ENCODE measurements around the gene PARD3B.

PARD3B gene

GRCh38 chr2:205013586-205013985, 468.3 kb downstream of the PARD3B start:
- TF ChIP-seq, protein P1, sequence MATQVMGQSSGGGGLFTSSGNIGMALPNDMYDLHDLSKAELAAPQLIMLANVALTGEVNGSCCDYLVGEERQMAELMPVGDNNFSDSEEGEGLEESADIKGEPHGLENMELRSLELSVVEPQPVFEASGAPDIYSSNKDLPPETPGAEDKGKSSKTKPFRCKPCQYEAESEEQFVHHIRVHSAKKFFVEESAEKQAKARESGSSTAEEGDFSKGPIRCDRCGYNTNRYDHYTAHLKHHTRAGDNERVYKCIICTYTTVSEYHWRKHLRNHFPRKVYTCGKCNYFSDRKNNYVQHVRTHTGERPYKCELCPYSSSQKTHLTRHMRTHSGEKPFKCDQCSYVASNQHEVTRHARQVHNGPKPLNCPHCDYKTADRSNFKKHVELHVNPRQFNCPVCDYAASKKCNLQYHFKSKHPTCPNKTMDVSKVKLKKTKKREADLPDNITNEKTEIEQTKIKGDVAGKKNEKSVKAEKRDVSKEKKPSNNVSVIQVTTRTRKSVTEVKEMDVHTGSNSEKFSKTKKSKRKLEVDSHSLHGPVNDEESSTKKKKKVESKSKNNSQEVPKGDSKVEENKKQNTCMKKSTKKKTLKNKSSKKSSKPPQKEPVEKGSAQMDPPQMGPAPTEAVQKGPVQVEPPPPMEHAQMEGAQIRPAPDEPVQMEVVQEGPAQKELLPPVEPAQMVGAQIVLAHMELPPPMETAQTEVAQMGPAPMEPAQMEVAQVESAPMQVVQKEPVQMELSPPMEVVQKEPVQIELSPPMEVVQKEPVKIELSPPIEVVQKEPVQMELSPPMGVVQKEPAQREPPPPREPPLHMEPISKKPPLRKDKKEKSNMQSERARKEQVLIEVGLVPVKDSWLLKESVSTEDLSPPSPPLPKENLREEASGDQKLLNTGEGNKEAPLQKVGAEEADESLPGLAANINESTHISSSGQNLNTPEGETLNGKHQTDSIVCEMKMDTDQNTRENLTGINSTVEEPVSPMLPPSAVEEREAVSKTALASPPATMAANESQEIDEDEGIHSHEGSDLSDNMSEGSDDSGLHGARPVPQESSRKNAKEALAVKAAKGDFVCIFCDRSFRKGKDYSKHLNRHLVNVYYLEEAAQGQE (IDR thresholded peaks at IDR 0.05; ENCODE audit: insufficient replicate concordance, low read depth), result no peak
- TF ChIP-seq POLR2AphosphoS5 (IDR thresholded peaks at IDR 0.05; ENCODE audit: low read depth), result no peak
- no peak for TF ChIP-seq SPI1 (IDR thresholded peaks at IDR 0.05; ENCODE audit: borderline replicate concordance, low read depth)
- no peak for TF ChIP-seq CTCF (IDR thresholded peaks at IDR 0.05; ENCODE audit: insufficient read depth, low read length)
- TF ChIP-seq GABPA (IDR thresholded peaks at IDR 0.05; ENCODE audit: low read depth), result no peak
- DNase-seq (ENCODE audit: low read depth in 1 of 2, low spot score in 1 of 2), result no peak
- no peak overlapping the region for H3K4me3 ChIP-seq (replicated peaks; ENCODE audit: insufficient read depth, low read length)
- H3K27me3 ChIP-seq (ENCODE audit: insufficient read depth, poor library complexity, severe bottlenecking), result no peaks in the 10 kb centered on the region
- H3K27ac ChIP-seq (replicated peaks), result no peak overlapping the region

- H3K4me3 ChIP-seq (replicated peaks; ENCODE audit: insufficient read depth, low read length), result no peak overlapping the region
- TF ChIP-seq GABPA (IDR thresholded peaks at IDR 0.05; ENCODE audit: low read depth) (no peak), CTCF (IDR thresholded peaks at IDR 0.05; ENCODE audit: insufficient read depth, low read length) (no peak), POLR2AphosphoS5 (IDR thresholded peaks at IDR 0.05; ENCODE audit: low read depth) (no peak), SPI1 (IDR thresholded peaks at IDR 0.05; ENCODE audit: borderline replicate concordance, low read depth) (no peak)
- TF ChIP-seq, protein P1 (IDR thresholded peaks at IDR 0.05; ENCODE audit: insufficient replicate concordance, low read depth), result no peak
- DNase-seq (ENCODE audit: low read depth in 1 of 2, low spot score in 1 of 2), result no peak
- H3K27me3 ChIP-seq (ENCODE audit: insufficient read depth, poor library complexity, severe bottlenecking), result no peaks in the 10 kb centered on the region
- H3K27ac ChIP-seq (replicated peaks), result no peak overlapping the region
These were observed 468.9 kb downstream of the PARD3B start for GRCh38 chr2:205014201-205014600.

- no peak for DNase-seq (ENCODE audit: low read depth in 1 of 2, low spot score in 1 of 2)
- no peaks in the 10 kb centered on the region for H3K27me3 ChIP-seq (ENCODE audit: insufficient read depth, poor library complexity, severe bottlenecking)
- TF ChIP-seq SPI1 (IDR thresholded peaks at IDR 0.05; ENCODE audit: borderline replicate concordance, low read depth) (no peak), CTCF (IDR thresholded peaks at IDR 0.05; ENCODE audit: insufficient read depth, low read length) (no peak), GABPA (IDR thresholded peaks at IDR 0.05; ENCODE audit: low read depth) (no peak), POLR2AphosphoS5 (IDR thresholded peaks at IDR 0.05; ENCODE audit: low read depth) (no peak)
- TF ChIP-seq, protein P1 (IDR thresholded peaks at IDR 0.05; ENCODE audit: insufficient replicate concordance, low read depth), result no peak
- no peak overlapping the region for H3K4me3 ChIP-seq (replicated peaks; ENCODE audit: insufficient read depth, low read length)
- H3K27ac ChIP-seq (replicated peaks), result no peak overlapping the region
These were observed 472.1 kb downstream of the PARD3B start for GRCh38 chr2:205017381-205017780.
